Measurements from ENCODE around the gene IL37. TPM values are rescaled to one million over a fixed set of nuclear protein-coding genes. Genes with fewer than 3 reads are reported as not detected.

IL37 gene
- total and polyA plus RNA-seq, 2 donors (not counting 3 experiments of a cell fraction or from before 2014, with no cell fraction given) = not detected

GRCh38 chr2:112936927-112937232 is 25.9 kb downstream of the IL37 start:
- dilution Hi-C loops (cut with MboI; ENCODE audit: extremely low pct_ligation_motif_present, low sequenced_read_pairs) (loop anchor here (25.0 kb wide), 1 partner anchor 175 kb away; the partner anchor contains the start of gene CKAP2L), intact Hi-C loops (cut with micrococcal nuclease) (no loop called here)
- H3K27me3 ChIP-seq (ENCODE audit: control insufficient read depth in 2 of 2, insufficient read depth in 2 of 2, low read length in 2 of 2) = peaks cover 22 to 30% of the 10 kb centered on the region in 2 experiments
- no peaks in the 10 kb centered on the region for H3K36me3 ChIP-seq (ENCODE audit: control insufficient read depth in 2 of 2, extremely low read depth in 1 of 2, insufficient read depth in 2 of 2, low read length in 2 of 2)
- H3K79me2 ChIP-seq (ENCODE audit: control insufficient read depth, insufficient read depth, low read length) = no peaks in the 10 kb centered on the region
- no peak overlapping the region for H2AFZ ChIP-seq (ENCODE audit: low read depth, low read length)
- POLR2A ChIA-PET = no interaction called here
- no peaks in the 10 kb centered on the region for H3K9me3 ChIP-seq (replicated peaks; ENCODE audit: control insufficient read depth, insufficient read depth, low read length)
- no peaks in the 10 kb centered on the region for H4K20me1 ChIP-seq (replicated peaks; ENCODE audit: control insufficient read depth, extremely low read depth, insufficient read depth, low read length)
- no TSS peak for BruUV-seq (replicated peaks)
- no peak for FAIRE-seq
- no peak overlapping the region for H3K9ac ChIP-seq (replicated peaks; ENCODE audit: extremely low read depth, insufficient read depth, low read length)
- no peak for DNase-seq (ENCODE audit: low read depth, low spot score)
- H3K4me3 ChIP-seq (replicated peaks in 1 of 3; ENCODE audit: insufficient read depth in 1 of 3, low read depth in 1 of 3, low read length in 3 of 3) = no peak overlapping the region
- no peaks in the 10 kb centered on the region for H3K9me1 ChIP-seq (replicated peaks; ENCODE audit: control insufficient read depth, extremely low read depth, insufficient read depth, low read length)
- no peaks in the 10 kb centered on the region for H3K4me1 ChIP-seq (ENCODE audit: control insufficient read depth, extremely low read depth, insufficient read depth, low read length)
- no peak overlapping the region for H3K4me2 ChIP-seq (ENCODE audit: insufficient read depth, low read length)
- CTCF ChIA-PET = interaction anchor here (1.9 kb wide), 1 partner anchor 187 kb away, joined by 8 read pairs; no protein-coding TSS in a partner anchor
- no peak overlapping the region for H3K27ac ChIP-seq (ENCODE audit: insufficient read depth, low read depth, low read length)
- TF ChIP-seq JUN (IDR thresholded peaks at IDR 0.05; ENCODE audit: borderline replicate concordance, insufficient read depth, insufficient read length, low read depth) (no peak), MYC (IDR thresholded peaks at IDR 0.05; ENCODE audit: low read depth, low read length) (no peak), MAX (IDR thresholded peaks at IDR 0.05; ENCODE audit: insufficient read depth, insufficient read length) (no peak), FOS (IDR thresholded peaks at IDR 0.05; ENCODE audit: borderline replicate concordance, insufficient read depth, low read length) (no peak), POLR2AphosphoS5 (IDR thresholded peaks at IDR 0.05; ENCODE audit: insufficient read depth, low read depth, low read length) (no peak), CTCF (IDR thresholded peaks at IDR 0.05; ENCODE audit: extremely low read depth in 1 of 2, insufficient read depth in 1 of 2, low read depth in 1 of 2, low read length in 2 of 2) (no peak), POLR2A (IDR thresholded peaks at IDR 0.05; ENCODE audit: low read depth, low read length) (no peak), GATA2 (IDR thresholded peaks at IDR 0.05; ENCODE audit: insufficient read depth, insufficient read length, low read depth, low read length) (no peak), EZH2 (IDR thresholded peaks at IDR 0.05; ENCODE audit: borderline replicate concordance, low read depth, low read length, severe bottlenecking) (no peak)

Measured in endothelial cell of umbilical vein (primary cell).